Mesenteric fat pad (tissue), 1 donor: ENCODE results near the gene CEP70. TPM values are rescaled to one million over a fixed set of nuclear protein-coding genes. Genes with fewer than 3 reads are reported as not detected.

Experiments
- DNase-seq: peaks from one replicate; pipeline ENCODE4 v3.0.0-alpha.2; 2020; ENCODE audit warnings: low spot score
- total RNA-seq: library from RNA; stranded (reverse); fragmentation: NEBNext Ultra II Directional; extraction: Animal tissue kit (Norgen Biotek cat#: 25700); gene quantifications from one replicate; pipeline ENCODE4 v1.2.1, GENCODE V29; 2021
- donor health status: DM: yes; HTN: yes; CAD: no.

Gene CEP70
- total RNA-seq, 1 donor from 2014 or later, result 14.2 TPM

DNA sequence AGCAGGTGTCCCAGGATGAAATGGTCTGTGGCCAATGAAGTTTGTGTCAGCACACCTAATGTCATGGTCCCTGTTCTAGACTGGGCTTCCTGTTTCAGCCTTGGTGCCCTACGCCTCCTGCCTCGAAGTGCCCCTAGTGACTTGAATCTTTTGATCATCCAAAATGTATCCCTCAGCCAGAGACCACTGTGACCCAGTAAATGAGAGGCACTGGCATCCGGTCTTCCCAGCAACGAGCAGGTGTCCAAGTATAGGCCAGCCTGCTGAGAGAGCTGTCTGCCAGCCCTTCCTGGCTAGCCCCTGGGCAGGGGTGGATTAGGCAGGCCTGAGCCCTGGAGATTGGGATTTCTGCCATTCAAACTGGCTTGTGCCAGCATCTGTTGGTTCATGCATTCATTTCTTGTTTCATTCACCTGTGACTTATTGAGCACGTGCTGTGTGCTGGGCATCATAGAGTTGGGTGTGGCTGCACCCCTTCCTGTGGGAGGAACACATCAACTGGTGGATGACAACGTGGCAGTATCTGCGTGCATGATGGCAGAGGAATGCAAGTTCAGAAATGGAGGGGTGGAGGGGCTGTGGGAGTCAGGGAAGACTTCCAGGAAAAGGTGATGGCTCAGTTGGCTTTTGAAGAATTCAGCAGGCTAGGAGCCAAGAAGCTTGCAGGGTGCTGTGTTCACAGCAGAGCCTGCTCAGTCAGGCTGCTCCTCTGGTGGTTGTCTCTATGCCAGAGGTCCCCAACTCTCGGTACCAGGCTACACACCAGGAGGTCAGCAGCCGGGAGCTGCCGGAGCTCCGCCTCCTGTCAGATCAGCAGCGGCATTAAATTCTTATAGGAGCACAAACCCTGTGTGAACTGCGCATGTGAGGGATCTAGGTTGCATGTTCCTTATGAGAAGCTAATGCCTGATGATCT, 138.0 kb downstream of the CEP70 start:
- peak; percentile 76 for DNase-seq

DNA sequence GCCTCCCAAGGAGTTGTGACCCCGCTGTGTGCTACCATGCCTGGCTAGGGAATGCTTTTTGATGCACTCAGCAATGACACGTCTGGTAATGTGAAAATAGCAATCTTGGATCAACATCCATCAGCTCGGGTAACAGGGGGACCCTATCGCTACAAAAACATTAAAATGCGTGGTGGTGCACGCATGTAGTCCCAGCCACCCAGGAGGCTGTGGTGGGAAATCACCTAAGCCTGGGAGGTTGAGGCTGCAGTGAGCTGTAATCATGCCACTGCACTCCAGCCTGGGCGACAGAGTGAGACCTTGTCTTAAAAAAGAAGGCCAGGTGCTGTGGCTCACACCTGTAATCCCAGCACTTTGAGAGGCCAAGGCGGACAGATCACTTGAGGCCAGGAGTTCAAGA, 140.1 kb downstream of the CEP70 start:
- peak; percentile 62 for DNase-seq

DNA sequence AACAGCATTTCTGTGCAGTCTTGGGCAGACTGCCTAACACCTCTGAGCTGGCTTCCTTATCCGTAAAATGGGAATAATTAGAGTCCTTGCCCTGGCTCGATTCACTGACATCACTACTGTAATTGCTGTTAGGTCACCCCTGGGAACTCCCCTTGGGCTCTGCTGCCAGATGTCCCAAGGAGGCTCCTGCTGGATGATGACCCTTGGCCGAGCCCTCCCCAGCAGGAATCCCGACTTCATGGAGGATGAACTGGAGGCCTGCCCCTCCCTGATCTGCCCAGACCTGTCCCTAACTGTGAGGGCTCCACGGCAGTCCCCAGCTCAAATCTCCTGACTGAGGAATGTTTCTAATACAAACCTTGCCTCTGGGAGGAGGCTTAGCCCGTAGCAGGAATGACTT, 141.6 kb downstream of the CEP70 start:
- peak; percentile 12 for DNase-seq

DNA sequence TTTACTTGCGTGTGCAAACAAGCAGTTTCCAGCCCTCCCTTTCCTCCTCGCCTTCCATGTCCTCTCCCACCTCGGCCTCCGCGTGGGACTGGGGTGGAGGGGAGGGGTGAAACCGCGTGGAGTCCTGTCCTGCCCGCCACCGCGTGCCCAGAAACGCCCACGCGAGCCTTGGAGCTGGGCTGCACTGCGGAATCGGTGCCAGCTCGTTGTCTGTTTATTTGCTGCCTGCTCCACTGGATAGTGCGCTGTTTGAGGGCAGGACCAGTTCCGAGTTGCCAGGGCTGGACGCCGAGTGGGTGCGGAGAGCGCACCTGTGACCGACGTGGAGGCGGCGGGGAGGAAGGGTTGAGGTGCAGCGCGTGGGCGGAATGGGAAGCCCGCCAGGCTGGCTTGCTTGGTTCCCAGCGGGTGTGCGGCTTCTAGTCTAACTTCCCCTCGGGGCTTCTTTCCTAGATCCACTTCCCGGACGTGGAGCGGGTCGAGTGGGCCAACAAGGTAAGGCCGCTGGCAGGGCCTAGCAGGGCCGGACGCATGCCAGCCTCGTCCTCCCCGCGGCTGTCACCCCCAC, 142.4 kb downstream of the CEP70 start:
- peak; percentile 69 for DNase-seq

DNA sequence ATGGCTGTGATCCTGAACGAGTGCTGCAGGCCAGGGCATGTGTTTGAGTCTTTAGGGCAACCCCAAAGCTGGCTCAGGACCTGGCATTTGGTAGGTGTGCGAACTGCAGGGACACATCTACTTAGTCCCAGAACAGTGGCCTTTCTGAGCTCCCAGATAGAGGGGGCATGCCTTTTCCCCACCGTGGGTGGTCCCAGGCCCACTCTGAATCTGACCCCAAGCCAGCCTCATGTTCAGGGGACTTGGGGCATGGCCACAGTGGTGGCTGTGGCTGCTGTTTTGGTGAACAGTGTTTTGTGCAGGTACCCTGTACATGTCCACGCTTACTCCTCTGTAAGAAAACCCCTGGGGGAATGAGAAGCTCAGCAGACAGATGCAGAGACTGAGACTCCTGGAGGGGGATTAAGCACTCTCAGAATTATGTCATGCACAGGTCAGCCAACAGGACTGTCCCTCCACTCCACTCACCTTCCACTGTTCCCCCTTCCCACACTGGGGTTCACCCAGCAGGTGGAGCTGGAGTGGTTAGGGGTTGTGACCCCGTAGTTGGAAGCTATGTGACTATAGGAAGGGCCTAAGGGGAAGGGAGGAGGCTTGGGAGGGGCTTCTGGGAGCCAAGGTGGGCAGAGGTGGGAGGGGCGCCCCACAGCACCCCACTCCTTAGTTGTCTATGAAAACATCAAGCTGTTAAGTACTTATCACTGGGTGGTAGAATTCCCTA, 143.2 kb downstream of the CEP70 start:
- peak; percentile 74 for DNase-seq

DNA sequence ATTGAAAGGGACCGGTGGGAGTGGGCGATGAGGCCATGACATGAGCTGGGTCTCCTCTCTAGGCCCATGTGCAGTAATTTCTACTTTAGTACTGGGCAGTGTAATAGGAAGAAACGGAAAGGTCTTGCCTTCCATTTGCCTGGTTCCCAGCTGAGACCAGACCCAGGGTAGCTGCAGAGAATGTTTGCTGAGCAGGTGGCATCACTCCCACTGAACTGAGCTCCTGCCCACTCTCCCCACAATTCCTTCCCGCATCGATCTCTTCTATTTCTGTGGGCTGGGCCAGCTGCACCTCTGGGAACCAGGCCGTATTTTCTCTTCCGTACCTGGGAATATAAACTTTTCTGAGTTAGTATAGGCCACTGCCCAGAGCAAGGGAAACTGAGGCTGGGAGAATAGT, 143.9 kb downstream of the CEP70 start:
- no peak for DNase-seq

DNA sequence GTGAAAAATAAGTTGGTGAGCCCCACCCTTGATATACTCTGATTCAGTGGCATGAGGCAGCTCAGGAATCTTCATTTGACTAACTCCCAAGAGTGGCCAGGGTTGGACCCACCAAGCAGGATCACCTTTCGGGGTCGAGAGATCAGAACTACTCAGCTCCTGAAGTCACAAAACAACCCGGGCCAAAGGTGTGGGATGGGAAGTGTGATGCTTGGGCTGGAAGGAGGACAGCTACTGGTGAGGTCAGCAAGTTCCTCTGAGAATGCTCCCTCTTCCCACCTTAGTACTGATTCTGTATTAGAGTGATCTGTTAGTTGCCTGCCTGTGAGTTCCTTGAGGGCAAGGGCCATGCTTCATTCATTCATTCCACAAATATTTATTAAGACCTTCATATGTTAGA, 144.6 kb downstream of the CEP70 start:
- peak; percentile 59 for DNase-seq

DNA sequence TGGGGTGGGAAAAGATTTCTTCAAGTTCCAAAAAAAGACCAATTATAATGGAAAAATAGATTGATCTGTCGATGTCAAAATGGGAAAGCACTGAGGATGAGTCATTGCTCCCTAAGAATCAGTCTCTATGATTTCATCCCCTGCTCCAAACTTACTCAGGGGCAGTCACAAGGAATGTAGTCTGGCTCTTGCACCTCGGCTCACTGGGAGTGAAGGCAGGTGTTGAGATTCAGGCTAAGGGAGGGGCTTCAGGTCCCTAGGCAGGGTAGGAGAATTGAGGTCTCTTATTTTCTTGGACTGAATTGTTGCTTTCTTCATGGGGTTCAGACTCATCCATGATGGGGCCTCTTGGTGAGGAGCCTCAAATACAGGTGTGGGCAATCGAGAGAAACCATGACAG, 145.4 kb downstream of the CEP70 start:
- no peak for DNase-seq

DNA sequence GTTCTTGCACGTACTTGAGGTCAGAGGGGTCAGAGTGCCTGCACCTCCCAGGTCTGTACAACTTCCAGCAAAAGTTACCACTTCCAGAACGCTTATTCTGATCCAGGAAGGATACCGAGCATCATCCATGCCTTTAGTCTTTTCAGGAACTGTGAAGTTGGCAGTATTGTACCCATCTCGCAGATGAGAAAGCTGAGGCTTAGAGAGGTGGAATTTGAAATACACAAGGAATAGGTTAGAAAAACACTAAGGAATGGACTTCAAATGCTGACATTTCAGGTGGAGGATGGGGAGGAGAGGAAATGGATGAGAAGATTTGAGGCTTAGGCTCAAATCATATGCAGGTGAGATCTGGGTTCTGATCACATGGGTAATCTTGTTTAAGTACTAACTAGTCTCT, 148.4 kb downstream of the CEP70 start:
- no peak for DNase-seq

DNA sequence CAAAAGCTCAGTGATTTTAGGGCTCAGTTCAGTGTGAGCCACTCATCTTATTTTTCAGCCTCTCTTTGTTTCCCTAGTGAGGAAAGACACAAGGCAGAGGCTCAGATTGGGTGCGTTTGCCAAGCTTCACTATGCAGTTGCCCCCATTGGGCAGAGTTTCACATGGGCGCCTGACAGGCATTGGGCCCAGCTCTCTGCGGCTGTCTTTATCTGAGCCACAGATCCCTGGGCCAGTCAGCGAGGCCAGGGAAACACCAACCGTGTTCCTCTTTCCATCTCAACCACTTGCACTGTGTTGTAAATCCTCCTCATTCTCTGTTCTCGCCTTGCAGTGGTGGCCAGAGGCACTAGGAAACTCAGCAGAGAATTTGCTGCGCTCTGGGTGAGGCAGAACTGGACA, 148.8 kb downstream of the CEP70 start:
- no peak for DNase-seq

Other genes starting within 250 kb of the CEP70 start
- gene MRAS, start 245.7 kb downstream of the CEP70 start, total RNA-seq, result 232 TPM
- gene ESYT3, start 159.6 kb downstream of the CEP70 start, total RNA-seq, result 0.19 TPM
- gene FAIM, start 14.5 kb upstream of the CEP70 start, total RNA-seq, result 20.7 TPM
- 31.2 TPM for gene PIK3CB, start 240.7 kb upstream of the CEP70 start, total RNA-seq